HCT116 (cell line): ENCODE data around the gene DHPS. TPM values are rescaled to one million over a fixed set of nuclear protein-coding genes. Genes with fewer than 3 reads are reported as not detected.

Experiments used
- ATAC-seq: fragments of 200-7000 bp; cut with Tn5 transposase; 2 replicates; pipeline ENCODE4 v1.9.1; 2020; ENCODE audit warnings: mild to moderate bottlenecking, moderate library complexity
- BruUV-seq: library from RNA; stranded (reverse); fragments of 400-500 nt; replicated peaks from 2 replicates; lab custom pipeline; 2021; lab: Mats Ljungman, UMichigan
- CTCF ChIA-PET: fragments of 300-600 bp; sonication (Branson Sonifier 250); formaldehyde crosslinking; loops from one replicate; lab custom pipeline; 2021; ENCODE audit warnings: antibody characterized with exemption; lab: Charles Lee
- POLR2A ChIA-PET: fragments of 300-600, 350-600 bp; sonication (Branson Sonifier 250); formaldehyde crosslinking; loops from one replicate; lab custom pipeline; 2021; ENCODE audit warnings: antibody characterized with exemption; lab: Charles Lee
- RAD21 ChIA-PET, 2 experiments: fragments of 300-600 bp; sonication (Branson Sonifier 250); formaldehyde crosslinking; loops; one replicate each; lab custom pipeline; 2023; ENCODE audit warnings: low total read pairs in 2 of 2; ENCODE audit not compliant: uncharacterized antibody in 2 of 2, unreplicated experiment in 2 of 2, low non-redundant PET in 1 of 2; lab: Charles Lee
- DNase-seq: peaks from one replicate; pipeline ENCODE4 v3.0.0-alpha.2; 2010; ENCODE audit warnings: low read depth, low spot score
- H2AFZ ChIP-seq: fragments of 200-600 bp; shearing (Covaris generic), sonication (generic); 2 replicates; pipeline ENCODE4 v1.6.1; 2017; ENCODE audit warnings: low read depth, mixed run types, mixed read lengths, antibody characterized with exemption, low read length; ENCODE audit not compliant: poor library complexity, severe bottlenecking
- H3K27ac ChIP-seq: 2 replicates; pipeline ENCODE4 v1.5.1; 2012; ENCODE audit warnings: low read depth, low read length
- H3K27me3 ChIP-seq: fragments of 200-600 bp; sonication (generic); 2 replicates; pipeline ENCODE4 v1.6.1; 2016; ENCODE audit warnings: mixed run types, low read length, mixed read lengths; ENCODE audit not compliant: insufficient read depth
- H3K36me3 ChIP-seq, 2 experiments: fragments of 200-500 bp in 1 of 2; fragments of 200-600 bp in 1 of 2; sonication (Bioruptor generic) in 1 of 2; sonication (generic) in 1 of 2; 2 replicates each; pipeline versions ENCODE4 v1.5.1 to v1.6.1; 2014 to 2016; ENCODE audit warnings: low read length in 2 of 2, inconsistent platforms in 1 of 2, mixed read lengths in 1 of 2, mixed run types in 1 of 2; ENCODE audit not compliant: insufficient read depth in 2 of 2, control insufficient read depth in 1 of 2
- H3K4me1 ChIP-seq, 2 experiments: fragments of 200-600 bp in 1 of 2; sonication (generic) in 1 of 2; 2 replicates each; pipeline versions ENCODE4 v1.5.1 to v1.6.1; 2012 to 2017; ENCODE audit warnings: low read length in 2 of 2, inconsistent platforms in 1 of 2, mild to moderate bottlenecking in 1 of 2, mixed read lengths in 1 of 2, mixed run types in 1 of 2, moderate library complexity in 1 of 2; ENCODE audit not compliant: insufficient read depth in 2 of 2, control insufficient read depth in 1 of 2
- H3K4me2 ChIP-seq: fragments of 200-600 bp; sonication (generic); 2 replicates; pipeline ENCODE4 v1.6.1; 2017; ENCODE audit warnings: mixed run types, low read length, mixed read lengths
- H3K4me3 ChIP-seq, 2 experiments: fragments of 200-600 bp in 1 of 2; sonication (generic) in 1 of 2; replicated peaks in 1 of 2; 2 replicates each; pipeline ENCODE4 v1.5.1; 2011 to 2016; ENCODE audit warnings: low read length in 2 of 2, control low read depth in 1 of 2, low read depth in 1 of 2, mild to moderate bottlenecking in 1 of 2, mixed read lengths in 1 of 2, mixed run types in 1 of 2
- H3K79me2 ChIP-seq: fragments of 200-600 bp; sonication (generic); 2 replicates; pipeline ENCODE4 v1.6.1; 2017; ENCODE audit warnings: mild to moderate bottlenecking, mixed run types, low read length, moderate library complexity, mixed read lengths; ENCODE audit not compliant: insufficient read depth
- H3K9ac ChIP-seq: fragments of 200-600 bp; sonication (generic); 2 replicates; pipeline ENCODE4 v1.6.1; 2016; ENCODE audit warnings: low read length, mixed read lengths
- H3K9me2 ChIP-seq: fragments of 200-600 bp; sonication (generic), shearing (Covaris generic); 2 replicates; pipeline ENCODE4 v1.6.1; 2017; ENCODE audit warnings: mixed run types, mild to moderate bottlenecking, moderate library complexity; ENCODE audit not compliant: insufficient read depth
- H3K9me3 ChIP-seq, 2 experiments: fragments of 200-500 bp in 1 of 2; fragments of 200-600 bp in 1 of 2; sonication (Bioruptor generic) in 1 of 2; sonication (generic) in 1 of 2; 2 replicates each; pipeline ENCODE4 v1.6.1; 2014 to 2017; ENCODE audit warnings: low read length in 2 of 2, mixed read lengths in 2 of 2, inconsistent platforms in 1 of 2, low read depth in 1 of 2, mild to moderate bottlenecking in 1 of 2, mixed run types in 1 of 2, moderate library complexity in 1 of 2; ENCODE audit not compliant: control insufficient read depth in 1 of 2, insufficient read depth in 1 of 2
- H4K20me1 ChIP-seq: fragments of 200-600 bp; sonication (generic), shearing (Covaris generic); 2 replicates; pipeline ENCODE4 v1.6.1; 2017; ENCODE audit warnings: mixed run types, mild to moderate bottlenecking, moderate library complexity; ENCODE audit not compliant: insufficient read depth
- CBX3 ChIP-seq: IDR thresholded peaks from 2 replicates; pipeline ENCODE4 v1.6.1; 2012; ENCODE audit warnings: low read depth
- EZH2phosphoT487 ChIP-seq: fragments of 200-600 bp; IDR thresholded peaks from 2 replicates; pipeline ENCODE4 v1.6.1; 2018; ENCODE audit warnings: antibody characterized with exemption, borderline replicate concordance
- JUND ChIP-seq: IDR thresholded peaks from 2 replicates; pipeline ENCODE4 v1.6.1; 2012
- MAX ChIP-seq: IDR thresholded peaks from 2 replicates; pipeline ENCODE4 v1.6.1; 2012
- POLR2A ChIP-seq: IDR thresholded peaks from 2 replicates; pipeline ENCODE4 v1.7.0; 2011; ENCODE audit warnings: borderline replicate concordance; ENCODE audit not compliant: insufficient read depth, insufficient read length; ENCODE audit errors: extremely low read depth
- SIN3A ChIP-seq: IDR thresholded peaks from 2 replicates; pipeline ENCODE4 v1.6.1; 2012; ENCODE audit warnings: low read depth
- SRF ChIP-seq: IDR thresholded peaks from 2 replicates; pipeline ENCODE4 v1.6.1; 2012; ENCODE audit warnings: low read depth
- TCF7L2 ChIP-seq: IDR thresholded peaks from 2 replicates; pipeline ENCODE4 v1.7.0; 2011; ENCODE audit warnings: borderline replicate concordance, inconsistent platforms; ENCODE audit not compliant: insufficient read depth, insufficient read length; ENCODE audit errors: extremely low read depth
- YY1 ChIP-seq: IDR thresholded peaks from 2 replicates; pipeline ENCODE4 v1.6.1; 2011; ENCODE audit warnings: low read length, low read depth, moderate library complexity, mild to moderate bottlenecking; ENCODE audit not compliant: insufficient replicate concordance; ENCODE audit errors: extremely low read depth
- ZNF274 ChIP-seq: fragments of 200-500 bp; sonication (Bioruptor generic); IDR thresholded peaks from 2 replicates; pipeline ENCODE4 v1.6.1; 2014; ENCODE audit warnings: mild to moderate bottlenecking, low read depth, low read length, inconsistent platforms
- intact Hi-C: fragments of 100-400 bp; cut with micrococcal nuclease; formaldehyde crosslinking; loops from 2 replicates; pipeline ENCODE4 v1.10.0; 2022
- total RNA-seq: library from RNA; stranded (reverse); gene quantifications from one replicate; pipeline ENCODE4 v1.2.1, GENCODE V29; 2021; ENCODE audit not compliant: unreplicated experiment

The DHPS gene
- total RNA-seq, 1 experiment from 2014 or later = 134 TPM

DNA sequence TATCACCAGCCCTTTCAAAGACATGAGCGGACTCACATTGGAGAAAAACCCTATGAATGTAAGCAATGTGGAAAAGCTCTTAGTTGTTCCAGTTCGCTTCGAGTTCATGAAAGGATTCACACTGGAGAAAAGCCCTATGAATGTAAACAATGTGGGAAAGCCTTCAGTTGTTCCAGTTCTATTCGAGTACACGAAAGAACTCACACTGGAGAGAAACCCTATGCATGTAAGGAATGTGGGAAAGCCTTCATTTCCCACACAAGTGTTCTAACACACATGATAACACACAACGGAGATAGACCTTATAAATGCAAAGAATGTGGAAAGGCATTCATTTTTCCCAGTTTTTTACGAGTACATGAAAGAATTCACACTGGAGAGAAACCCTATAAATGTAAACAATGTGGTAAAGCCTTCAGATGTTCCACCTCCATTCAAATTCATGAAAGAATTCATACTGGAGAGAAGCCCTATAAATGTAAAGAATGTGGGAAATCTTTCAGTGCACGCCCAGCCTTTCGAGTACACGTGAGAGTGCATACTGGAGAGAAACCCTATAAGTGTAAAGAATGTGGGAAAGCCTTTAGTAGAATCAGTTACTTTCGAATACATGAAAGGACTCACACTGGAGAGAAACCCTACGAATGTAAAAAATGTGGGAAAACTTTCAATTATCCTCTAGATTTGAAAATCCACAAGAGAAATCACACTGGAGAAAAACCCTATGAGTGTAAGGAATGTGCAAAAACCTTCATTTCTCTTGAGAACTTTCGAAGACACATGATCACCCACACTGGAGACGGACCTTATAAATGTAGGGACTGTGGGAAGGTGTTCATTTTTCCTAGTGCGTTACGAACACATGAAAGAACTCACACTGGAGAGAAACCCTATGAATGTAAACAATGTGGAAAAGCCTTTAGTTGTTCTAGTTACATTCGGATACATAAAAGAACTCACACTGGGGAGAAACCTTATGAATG, 53.3 kb downstream of the DHPS start:
- DNase-seq (no peak), ATAC-seq (no peak)
- intact Hi-C loops = no loop called here
- TF ChIP-seq CBX3 (0 out of 2 replicates have a peak, but pooled peaks have one; percentile 11), ZNF274 (peak; percentile 71), SRF (no peak), TCF7L2 (no peak), MAX (no peak)
- Histone ChIP-seq H3K4me1 (no peaks in the 10 kb centered on the region), H3K27ac (no peak overlapping the region), H2AFZ (no peak overlapping the region), H3K27me3 (no peaks in the 10 kb centered on the region), H3K79me2 (0 out of 2 replicates have a peak, but pooled peaks cover 3% of the 10 kb centered on the region), H3K4me2 (no peak overlapping the region), H4K20me1 (no peaks in the 10 kb centered on the region), H3K36me3 (peaks cover 23 to 49% of the 10 kb centered on the region in 2 experiments), H3K9ac (no peak overlapping the region), H3K4me3 (no peak overlapping the region), H3K9me2 (no peaks in the 10 kb centered on the region), H3K9me3 (peaks cover 27 to 28% of the 10 kb centered on the region in 2 experiments; a peak in 3 of 4 replicates)
- ChIA-PET POLR2A (no interaction called here), RAD21 (no interaction called here), CTCF (no interaction called here)
- BruUV-seq = no TSS peak

DNA sequence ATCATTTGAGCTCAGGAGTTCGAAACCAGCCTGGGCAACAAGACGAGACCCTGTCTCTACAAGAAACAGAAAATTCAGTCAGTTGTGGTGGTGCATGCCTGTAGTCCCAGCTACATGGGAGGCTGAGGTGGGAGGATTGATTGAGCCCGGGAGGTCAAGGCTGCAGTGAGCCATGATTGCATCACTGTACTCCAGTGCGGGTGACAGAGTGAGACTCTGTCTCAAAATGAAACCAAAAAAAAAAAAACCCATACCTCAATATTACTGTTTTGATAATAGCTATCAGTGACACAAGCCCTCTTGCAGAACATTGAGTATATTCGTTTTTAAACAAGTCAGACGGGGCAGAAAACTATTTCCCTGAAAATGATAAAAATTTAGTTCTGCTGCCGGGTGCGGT, 54.7 kb downstream of the DHPS start:
- Histone ChIP-seq H3K27me3 (no peaks in the 10 kb centered on the region), H3K9me2 (no peaks in the 10 kb centered on the region), H4K20me1 (no peaks in the 10 kb centered on the region), H3K79me2 (0 out of 2 replicates have a peak, but pooled peaks cover 11% of the 10 kb centered on the region), H3K4me1 (no peaks in the 10 kb centered on the region), H3K27ac (no peak overlapping the region), H3K36me3 (peaks cover 23 to 51% of the 10 kb centered on the region in 2 experiments), H3K9ac (no peak overlapping the region), H2AFZ (no peak overlapping the region), H3K4me3 (no peak overlapping the region), H3K4me2 (no peak overlapping the region), H3K9me3 (peaks cover 27 to 28% of the 10 kb centered on the region in 2 experiments; a peak in 3 of 4 replicates)
- ChIA-PET RAD21 (no interaction called here), CTCF (no interaction called here), POLR2A (no interaction called here)
- DNase-seq (no peak), ATAC-seq (no peak)
- BruUV-seq = no TSS peak
- TF ChIP-seq CBX3 = no peak
- TF ChIP-seq SRF = no peak
- no peak for TF ChIP-seq POLR2A
- no peak for TF ChIP-seq JUND
- no peak for TF ChIP-seq MAX
- TF ChIP-seq YY1 = no peak
- no peak for TF ChIP-seq SIN3A
- no peak for TF ChIP-seq EZH2phosphoT487
- intact Hi-C loops = no loop called here
